DND-41 (cell line): ENCODE measurements around the gene RBM7.

Source experiments
- ATAC-seq: fragments of 200-7000 bp; cut with Tn5 transposase; 3 replicates; pipeline ENCODE4 v1.9.1; 2021; ENCODE audit warnings: low read depth; ENCODE audit not compliant: insufficient read depth
- DNase-seq: peaks from one replicate; pipeline ENCODE4 v3.0.0-alpha.2; 2020
- H2AFZ ChIP-seq: 2 replicates; pipeline ENCODE4 v1.6.0; 2012; ENCODE audit warnings: low read depth, low read length
- H3K27ac ChIP-seq: 2 replicates; pipeline ENCODE4 v1.5.1; 2012; ENCODE audit warnings: low read length, inconsistent platforms
- H3K27me3 ChIP-seq: fragments of 200-600 bp; sonication (generic); 2 replicates; pipeline ENCODE4 v1.6.0; 2012; ENCODE audit warnings: low read length, mild to moderate bottlenecking, inconsistent platforms; ENCODE audit not compliant: insufficient read depth, poor library complexity
- H3K36me3 ChIP-seq: 2 replicates; pipeline ENCODE4 v1.5.1; 2012; ENCODE audit warnings: low read length, inconsistent platforms; ENCODE audit not compliant: insufficient read depth
- H3K4me1 ChIP-seq: 2 replicates; pipeline ENCODE4 v1.5.1; 2012; ENCODE audit warnings: mild to moderate bottlenecking, low read length; ENCODE audit not compliant: insufficient read depth
- H3K4me2 ChIP-seq: 2 replicates; pipeline ENCODE4 v1.6.0; 2012; ENCODE audit warnings: mild to moderate bottlenecking, moderate library complexity, low read length, inconsistent platforms; ENCODE audit not compliant: insufficient read depth
- H3K4me3 ChIP-seq, 2 experiments: fragments of 200-600 bp in 1 of 2; shearing (Covaris generic) in 1 of 2; 2 replicates each; pipeline ENCODE4 v1.5.1; 2012 to 2016; ENCODE audit warnings: inconsistent platforms in 2 of 2, low read length in 2 of 2, mild to moderate bottlenecking in 2 of 2, low read depth in 1 of 2, moderate library complexity in 1 of 2
- H3K79me2 ChIP-seq: 2 replicates; pipeline ENCODE4 v1.6.0; 2012; ENCODE audit warnings: low read length, inconsistent platforms; ENCODE audit not compliant: insufficient read depth
- H3K9ac ChIP-seq: 2 replicates; pipeline ENCODE4 v1.6.0; 2012; ENCODE audit warnings: low read depth, mild to moderate bottlenecking, inconsistent platforms, low read length, moderate library complexity
- H3K9me3 ChIP-seq: 2 replicates; pipeline ENCODE4 v1.5.1; 2012; ENCODE audit warnings: low read length, moderate library complexity, mild to moderate bottlenecking, inconsistent platforms; ENCODE audit not compliant: insufficient read depth, severe bottlenecking
- H4K20me1 ChIP-seq: 2 replicates; pipeline ENCODE4 v1.6.0; 2012; ENCODE audit warnings: low read length; ENCODE audit not compliant: insufficient read depth
- EZH2 ChIP-seq: IDR thresholded peaks from 3 replicates; pipeline ENCODE4 v1.6.1; 2012; ENCODE audit warnings: borderline replicate concordance, low read depth, mild to moderate bottlenecking, moderate library complexity, low read length, inconsistent platforms; ENCODE audit not compliant: severe bottlenecking
- TF ChIP-seq, protein P1 (sequence below): IDR thresholded peaks from 2 replicates; pipeline ENCODE4 v1.5.1; 2012; ENCODE audit warnings: borderline replicate concordance, low read length, moderate library complexity, mild to moderate bottlenecking; ENCODE audit not compliant: poor library complexity, severe bottlenecking; ENCODE audit errors: extremely low read depth

RBM7 gene

GRCh38 chr11:114392735-114393667, 7.5 kb upstream of the RBM7 start:
- ATAC-seq (no peak), DNase-seq (no peak)
- H3K9ac ChIP-seq: no peak overlapping the region
- no peaks in the 10 kb centered on the region for H3K36me3 ChIP-seq
- no peak overlapping the region for H3K27ac ChIP-seq
- H3K4me3 ChIP-seq: no peak overlapping the region
- H3K4me1 ChIP-seq: no peaks in the 10 kb centered on the region
- no peak for TF ChIP-seq EZH2
- TF ChIP-seq, protein P1, sequence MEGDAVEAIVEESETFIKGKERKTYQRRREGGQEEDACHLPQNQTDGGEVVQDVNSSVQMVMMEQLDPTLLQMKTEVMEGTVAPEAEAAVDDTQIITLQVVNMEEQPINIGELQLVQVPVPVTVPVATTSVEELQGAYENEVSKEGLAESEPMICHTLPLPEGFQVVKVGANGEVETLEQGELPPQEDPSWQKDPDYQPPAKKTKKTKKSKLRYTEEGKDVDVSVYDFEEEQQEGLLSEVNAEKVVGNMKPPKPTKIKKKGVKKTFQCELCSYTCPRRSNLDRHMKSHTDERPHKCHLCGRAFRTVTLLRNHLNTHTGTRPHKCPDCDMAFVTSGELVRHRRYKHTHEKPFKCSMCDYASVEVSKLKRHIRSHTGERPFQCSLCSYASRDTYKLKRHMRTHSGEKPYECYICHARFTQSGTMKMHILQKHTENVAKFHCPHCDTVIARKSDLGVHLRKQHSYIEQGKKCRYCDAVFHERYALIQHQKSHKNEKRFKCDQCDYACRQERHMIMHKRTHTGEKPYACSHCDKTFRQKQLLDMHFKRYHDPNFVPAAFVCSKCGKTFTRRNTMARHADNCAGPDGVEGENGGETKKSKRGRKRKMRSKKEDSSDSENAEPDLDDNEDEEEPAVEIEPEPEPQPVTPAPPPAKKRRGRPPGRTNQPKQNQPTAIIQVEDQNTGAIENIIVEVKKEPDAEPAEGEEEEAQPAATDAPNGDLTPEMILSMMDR: no peak
- H2AFZ ChIP-seq: no peak overlapping the region
- no peaks in the 10 kb centered on the region for H3K79me2 ChIP-seq
- no peak overlapping the region for H3K4me2 ChIP-seq
- H3K9me3 ChIP-seq: no peaks in the 10 kb centered on the region
- H3K27me3 ChIP-seq: no peaks in the 10 kb centered on the region
- no peaks in the 10 kb centered on the region for H4K20me1 ChIP-seq

DNA sequence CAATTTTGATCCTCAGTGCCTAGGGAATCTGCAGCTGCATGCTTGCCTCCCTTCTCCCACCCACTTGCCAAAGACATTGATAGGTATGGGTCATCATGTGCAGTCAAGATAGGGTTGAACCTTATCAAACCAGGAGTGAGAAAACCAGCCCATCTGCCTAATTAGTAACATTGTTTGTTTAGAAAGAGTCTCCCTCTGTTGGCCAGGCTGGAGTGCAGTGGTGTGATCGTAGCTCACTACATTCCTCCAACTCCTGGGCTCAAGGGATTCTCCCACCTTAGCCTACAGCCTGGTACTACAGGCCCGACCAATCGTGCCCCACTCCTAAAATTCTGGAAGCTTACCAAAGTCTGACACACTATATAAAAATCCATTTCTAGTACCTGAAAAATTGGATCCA, 4.7 kb upstream of the RBM7 start:
- ATAC-seq (no peak), DNase-seq (no peak)
- Histone ChIP-seq H3K36me3 (peaks cover 4% of the 10 kb centered on the region; the same call in 1 of the 2 replicates), H3K4me3 (no peak overlapping the region), H2AFZ (no peak overlapping the region), H3K4me2 (no peak overlapping the region), H3K9ac (no peak overlapping the region), H3K79me2 (peaks cover 19% of the 10 kb centered on the region), H3K27me3 (no peaks in the 10 kb centered on the region), H3K9me3 (no peaks in the 10 kb centered on the region), H3K27ac (no peak overlapping the region), H3K4me1 (peaks cover 12% of the 10 kb centered on the region), H4K20me1 (no peaks in the 10 kb centered on the region)
- TF ChIP-seq, protein P1: peak; percentile 40
- no peak for TF ChIP-seq EZH2

DNA sequence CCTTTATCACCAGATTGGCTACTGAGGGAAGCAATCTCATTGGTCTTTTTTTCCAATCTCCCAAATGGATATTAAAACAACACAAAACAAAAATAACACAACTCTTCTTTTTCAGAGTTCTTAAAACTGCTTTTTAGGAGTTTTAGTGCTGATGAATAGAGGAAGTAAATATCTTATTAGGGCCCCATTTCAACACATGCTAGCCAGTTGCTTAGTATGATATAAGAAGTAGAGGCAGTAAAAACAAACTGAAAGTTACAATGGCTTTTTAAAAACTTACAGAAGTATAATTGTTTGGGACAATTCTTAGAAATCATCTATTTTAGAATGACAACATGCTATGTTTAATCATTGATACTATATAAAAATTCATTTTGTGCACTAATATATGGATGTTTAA, 3.5 kb upstream of the RBM7 start:
- H2AFZ ChIP-seq: no peak overlapping the region
- DNase-seq (no peak), ATAC-seq (no peak)
- no peak overlapping the region for H3K4me2 ChIP-seq
- no peaks in the 10 kb centered on the region for H4K20me1 ChIP-seq
- H3K79me2 ChIP-seq: peaks cover 30% of the 10 kb centered on the region
- no peak overlapping the region for H3K4me3 ChIP-seq
- no peaks in the 10 kb centered on the region for H3K27me3 ChIP-seq
- peaks cover 20% of the 10 kb centered on the region for H3K4me1 ChIP-seq
- TF ChIP-seq EZH2: no peak
- TF ChIP-seq, protein P1: no peak
- no peak overlapping the region for H3K27ac ChIP-seq
- H3K9me3 ChIP-seq: no peaks in the 10 kb centered on the region
- H3K36me3 ChIP-seq: peaks cover 4% of the 10 kb centered on the region; the same call in 1 of the 2 replicates
- H3K9ac ChIP-seq: no peak overlapping the region
